Endothelial cell of umbilical vein (primary cell): Measurements from ENCODE around the gene BBX. TPM values are rescaled to one million over a fixed set of nuclear protein-coding genes. Genes with fewer than 3 reads are reported as not detected.

ENCODE experiments used
- BruUV-seq: library from RNA; stranded (reverse); fragments of 400-500 nt; replicated peaks from 2 replicates; lab custom pipeline; 2021; lab: Mats Ljungman, UMichigan
- CTCF ChIA-PET: fragments of 300-600, 350-600 bp; sonication (Branson Sonifier 250); formaldehyde crosslinking; loops from one replicate; lab custom pipeline; 2021; ENCODE audit warnings: antibody characterized with exemption, inconsistent platforms; lab: Charles Lee
- POLR2A ChIA-PET: fragments of 300-600, 350-600 bp; sonication (Branson Sonifier 250); formaldehyde crosslinking; loops from one replicate; lab custom pipeline; 2021; ENCODE audit warnings: antibody characterized with exemption, inconsistent platforms; lab: Charles Lee
- DNase-seq: peaks from one replicate; pipeline ENCODE4 v3.0.0-alpha.2; 2011; ENCODE audit warnings: low read depth, low spot score
- FAIRE-seq: peaks from 2 replicates; lab custom pipeline; 2011; peaks lifted over from hg19 to GRCh38; lab: Jason Lieb, UNC
- H2AFZ ChIP-seq: 2 replicates; pipeline ENCODE4 v1.6.0; 2012; ENCODE audit warnings: low read depth, low read length, control low read depth, inconsistent platforms
- H3K27ac ChIP-seq: 2 replicates; pipeline ENCODE4 v1.5.1; 2011; ENCODE audit warnings: low read depth, mild to moderate bottlenecking, control low read depth, low read length, moderate library complexity; ENCODE audit not compliant: insufficient read depth
- H3K27me3 ChIP-seq, 2 experiments: 2 replicates each; pipeline versions ENCODE4 v1.6.0 to v1.6.1; 2011; ENCODE audit warnings: low read length in 2 of 2, mixed read lengths in 1 of 2; ENCODE audit not compliant: control insufficient read depth in 2 of 2, insufficient read depth in 2 of 2
- H3K36me3 ChIP-seq, 2 experiments: 2 replicates in 1 of 2; 3 replicates in 1 of 2; pipeline ENCODE4 v1.5.1; 2011; ENCODE audit warnings: low read length in 2 of 2, mild to moderate bottlenecking in 1 of 2, moderate library complexity in 1 of 2; ENCODE audit not compliant: control insufficient read depth in 2 of 2, insufficient read depth in 2 of 2; ENCODE audit errors: extremely low read depth in 1 of 2
- H3K4me1 ChIP-seq: 3 replicates; pipeline ENCODE4 v1.5.1; 2011; ENCODE audit warnings: mild to moderate bottlenecking, low read length; ENCODE audit not compliant: control insufficient read depth, insufficient read depth; ENCODE audit errors: extremely low read depth
- H3K4me2 ChIP-seq: 2 replicates; pipeline ENCODE4 v1.6.1; 2011; ENCODE audit warnings: low read length, control low read depth, mixed read lengths; ENCODE audit not compliant: insufficient read depth
- H3K4me3 ChIP-seq, 3 experiments: fragments of 200-600 bp in 1 of 3; sonication (generic), shearing (Covaris generic) in 1 of 3; replicated peaks in 1 of 3; 2 replicates each; pipeline ENCODE4 v1.5.1; 2011 to 2016; ENCODE audit warnings: control low read depth in 3 of 3, low read length in 3 of 3, mild to moderate bottlenecking in 2 of 3, inconsistent platforms in 1 of 3, low read depth in 1 of 3, moderate library complexity in 1 of 3; ENCODE audit not compliant: insufficient read depth in 1 of 3
- H3K79me2 ChIP-seq: 2 replicates; pipeline ENCODE4 v1.6.0; 2012; ENCODE audit warnings: low read length, inconsistent platforms; ENCODE audit not compliant: control insufficient read depth, insufficient read depth
- H3K9ac ChIP-seq: replicated peaks from 2 replicates; pipeline ENCODE3; 2011; ENCODE audit warnings: low read length, control low read depth; ENCODE audit not compliant: insufficient read depth; ENCODE audit errors: extremely low read depth
- H3K9me1 ChIP-seq: replicated peaks from 3 replicates; pipeline ENCODE4 v1.6.0; 2011; ENCODE audit warnings: mild to moderate bottlenecking, low read length; ENCODE audit not compliant: control insufficient read depth, insufficient read depth; ENCODE audit errors: extremely low read depth
- H3K9me3 ChIP-seq: replicated peaks from 2 replicates; pipeline ENCODE4 v1.5.1; 2012; ENCODE audit warnings: low read length, inconsistent platforms; ENCODE audit not compliant: control insufficient read depth, insufficient read depth
- H4K20me1 ChIP-seq: replicated peaks from 2 replicates; pipeline ENCODE3; 2011; ENCODE audit warnings: mild to moderate bottlenecking, low read length; ENCODE audit not compliant: control insufficient read depth, insufficient read depth; ENCODE audit errors: extremely low read depth
- CTCF ChIP-seq, 2 donors: IDR thresholded peaks; 1 replicate in 1 of 2; 2 replicates in 1 of 2; pipeline ENCODE4 v1.5.1; 2011; ENCODE audit warnings: low read length in 2 of 2, mild to moderate bottlenecking in 2 of 2, moderate library complexity in 2 of 2, control low read depth in 1 of 2, inconsistent platforms in 1 of 2, low read depth in 1 of 2; ENCODE audit not compliant: insufficient read depth in 1 of 2; ENCODE audit errors: extremely low read depth in 1 of 2
- EZH2 ChIP-seq: IDR thresholded peaks from 2 replicates; pipeline ENCODE4 v1.6.1; 2012; ENCODE audit warnings: borderline replicate concordance, low read depth, mild to moderate bottlenecking, moderate library complexity, low read length, inconsistent platforms; ENCODE audit not compliant: severe bottlenecking
- FOS ChIP-seq: IDR thresholded peaks from 2 replicates; pipeline ENCODE4 v1.6.1; 2011; ENCODE audit warnings: mild to moderate bottlenecking, low read length, moderate library complexity, borderline replicate concordance; ENCODE audit not compliant: insufficient read depth
- GATA2 ChIP-seq: IDR thresholded peaks from 2 replicates; pipeline ENCODE4 v1.7.0; 2011; ENCODE audit warnings: low read depth, mild to moderate bottlenecking, moderate library complexity, mixed read lengths, low read length; ENCODE audit not compliant: insufficient read length, insufficient read depth
- JUN ChIP-seq: IDR thresholded peaks from 2 replicates; pipeline ENCODE4 v1.6.1; 2011; ENCODE audit warnings: borderline replicate concordance, low read depth; ENCODE audit not compliant: insufficient read length, insufficient read depth
- MYC ChIP-seq: IDR thresholded peaks from one replicate; pipeline ENCODE4 v1.6.1; 2011; ENCODE audit warnings: mild to moderate bottlenecking, low read depth, low read length
- POLR2A ChIP-seq: IDR thresholded peaks from 2 replicates; pipeline ENCODE4 v1.6.1; 2012; ENCODE audit warnings: low read depth, mild to moderate bottlenecking, control low read depth, low read length
- POLR2AphosphoS5 ChIP-seq: IDR thresholded peaks from 2 replicates; pipeline ENCODE4 v1.6.1; 2012; ENCODE audit warnings: low read depth, mild to moderate bottlenecking, control low read depth, low read length, moderate library complexity; ENCODE audit not compliant: insufficient read depth
- dilution Hi-C: fragments of 300-500 bp; cut with MboI; formaldehyde crosslinking; loops from one replicate; pipeline ENCODE4 v1.15.0; 2019; ENCODE audit warnings: low sequenced_read_pairs; ENCODE audit not compliant: extremely low pct_ligation_motif_present
- intact Hi-C: fragments of 100-400 bp; cut with micrococcal nuclease; formaldehyde crosslinking; loops from one replicate; pipeline ENCODE4 v1.10.0; 2022
- polyA plus RNA-seq, 4 experiments: library from polyadenylated mRNA; depleted of rRNA in 3 of 4; stranded (reverse) in 3 of 4; unstranded in 1 of 4; fragments of >200 nt; gene quantifications; 2 replicates each; pipeline versions ENCODE4 v1.2.1 to v1.2.3, GENCODE V29; 2011 to 2012; ENCODE audit warnings: missing spikeins in 1 of 4
- total RNA-seq: library from RNA; stranded (reverse); gene quantifications from 2 replicates; pipeline ENCODE4 v1.2.3, GENCODE V29; 2021
- TF ChIP-seq, protein P1 (sequence below): IDR thresholded peaks from 2 replicates; pipeline ENCODE4 v1.6.1; 2011; ENCODE audit not compliant: insufficient read depth, insufficient read length

BBX gene
- total and polyA plus RNA-seq, 2 donors (not counting 3 experiments of a cell fraction or from before 2014, with no cell fraction given), result 21.4 to 43.4 TPM

- no peak overlapping the region for H3K4me2 ChIP-seq
- peaks cover 8% of the 10 kb centered on the region for H3K4me1 ChIP-seq
- CTCF ChIA-PET, result interaction anchor here (1.0 to 1.5 kb wide), 2 partner anchors 92 to 100 kb away, joined by 6 to 8 read pairs; no protein-coding TSS in a partner anchor
- DNase-seq, result no peak
- POLR2A ChIA-PET, result no interaction called here
- no peak for FAIRE-seq
- no peak for TF ChIP-seq FOS
- TF ChIP-seq, protein P1, sequence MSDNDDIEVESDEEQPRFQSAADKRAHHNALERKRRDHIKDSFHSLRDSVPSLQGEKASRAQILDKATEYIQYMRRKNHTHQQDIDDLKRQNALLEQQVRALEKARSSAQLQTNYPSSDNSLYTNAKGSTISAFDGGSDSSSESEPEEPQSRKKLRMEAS, result no peak
- TF ChIP-seq MYC, result no peak
- TF ChIP-seq POLR2A, result no peak
- intact Hi-C loops, result loop anchor here (2.0 to 5.0 kb wide), 3 partner anchors 141 to 281 kb away; no protein-coding TSS in a partner anchor
- peaks cover 15% of the 10 kb centered on the region for H3K79me2 ChIP-seq
- H3K9ac ChIP-seq, result no peak overlapping the region
- H4K20me1 ChIP-seq, result no peaks in the 10 kb centered on the region
- peaks cover 6% of the 10 kb centered on the region in 2 experiments for H3K27me3 ChIP-seq
- no peak overlapping the region for H3K27ac ChIP-seq
- H3K36me3 ChIP-seq, result no peaks in the 10 kb centered on the region
- dilution Hi-C loops, result no loop called here
- no peaks in the 10 kb centered on the region for H3K9me1 ChIP-seq
- H2AFZ ChIP-seq, result no peak overlapping the region
- H3K9me3 ChIP-seq, result no peaks in the 10 kb centered on the region
- H3K4me3 ChIP-seq, result no peak overlapping the region
- no TSS peak for BruUV-seq
Observed at GRCh38 chr3:107521469-107522059, 1.2 kb upstream of the BBX start.

DNA sequence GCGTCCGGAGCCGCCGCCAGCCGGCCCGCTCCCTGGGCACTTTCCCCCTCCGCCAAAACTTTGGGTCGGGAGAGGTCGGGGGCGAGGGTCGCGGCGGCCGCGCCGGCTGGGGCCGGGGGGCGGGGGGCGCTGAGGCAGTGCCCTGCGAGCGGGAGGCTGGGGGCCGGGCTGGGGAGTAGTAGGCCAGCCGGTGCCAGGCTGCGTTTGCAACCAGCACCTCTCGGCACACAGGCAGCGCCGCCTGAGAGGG lies 452 bp downstream of the BBX start:
- ChIA-PET POLR2A (no interaction called here), CTCF (interaction anchor here (1.1 to 1.5 kb wide), 2 partner anchors 94 to 102 kb away, joined by 3 to 8 read pairs; no protein-coding TSS in a partner anchor)
- DNase-seq, result peak; percentile 69
- H3K9me3 ChIP-seq, result no peaks in the 10 kb centered on the region
- no peaks in the 10 kb centered on the region for H3K9me1 ChIP-seq
- H3K4me2 ChIP-seq, result peak overlapping the region; percentile 57
- TF ChIP-seq CTCF (IDR thresholded peaks at IDR 0.05; ENCODE audit: extremely low read depth in 1 of 2, insufficient read depth in 1 of 2, low read depth in 1 of 2, low read length in 2 of 2) (no peak), JUN (no peak), EZH2 (no peak), POLR2AphosphoS5 (no peak), GATA2 (no peak), POLR2A (no peak), FOS (no peak), MYC (no peak)
- TF ChIP-seq, protein P1, result no peak
- peak overlapping the region; percentile 85 to 87 (median 86) for H3K4me3 ChIP-seq
- no peaks in the 10 kb centered on the region for H3K27me3 ChIP-seq
- BruUV-seq, result no TSS peak
- H3K4me1 ChIP-seq, result peaks cover 8% of the 10 kb centered on the region
- no peak for FAIRE-seq
- dilution Hi-C loops (no loop called here), intact Hi-C loops (loop anchor here (1.0 to 5.0 kb wide), 4 partner anchors 93 to 282 kb away; no protein-coding TSS in a partner anchor)
- H4K20me1 ChIP-seq, result no peaks in the 10 kb centered on the region
- peak overlapping the region; percentile 18 for H3K27ac ChIP-seq
- no peaks in the 10 kb centered on the region for H3K36me3 ChIP-seq
- peak overlapping the region; percentile 59 for H3K9ac ChIP-seq
- peaks cover 15% of the 10 kb centered on the region for H3K79me2 ChIP-seq
- H2AFZ ChIP-seq, result peak overlapping the region; percentile 74
